Endothelial cell (in vitro differentiated cells): ENCODE measurements around the gene PYROXD2. TPM values are rescaled to one million over a fixed set of nuclear protein-coding genes. Genes with fewer than 3 reads are reported as not detected.

ENCODE experiments used
- DNase-seq: peaks from one replicate; pipeline ENCODE4 v3.0.0; 2021; ENCODE audit warnings: low spot score
- H3K27ac Mint-ChIP-seq: one replicate; pipeline ENCODE4 v1.8.0; 2021; ENCODE audit warnings: mixed read lengths, inconsistent platforms; ENCODE audit not compliant: unreplicated experiment
- H3K27me3 Mint-ChIP-seq: one replicate; pipeline ENCODE4 v1.8.0; 2021; ENCODE audit warnings: mild to moderate bottlenecking, moderate library complexity, mixed read lengths, inconsistent platforms; ENCODE audit not compliant: unreplicated experiment
- H3K36me3 Mint-ChIP-seq: one replicate; pipeline ENCODE4 v1.8.0; 2021; ENCODE audit warnings: mild to moderate bottlenecking, low read depth, mixed read lengths, inconsistent platforms; ENCODE audit not compliant: unreplicated experiment
- H3K4me1 Mint-ChIP-seq: one replicate; pipeline ENCODE4 v1.8.0; 2021; ENCODE audit warnings: mild to moderate bottlenecking, mixed read lengths, inconsistent platforms; ENCODE audit not compliant: unreplicated experiment
- H3K4me3 Mint-ChIP-seq: one replicate; pipeline ENCODE4 v1.8.0; 2021; ENCODE audit warnings: mild to moderate bottlenecking, mixed read lengths, inconsistent platforms; ENCODE audit not compliant: unreplicated experiment
- H3K9me3 Mint-ChIP-seq: one replicate; pipeline ENCODE4 v1.8.0; 2021; ENCODE audit warnings: mixed read lengths, inconsistent platforms; ENCODE audit not compliant: unreplicated experiment
- total RNA-seq: library from RNA; stranded (reverse); fragmentation: NEBNext Ultra II Directional; extraction: Animal tissue kit (Norgen Biotek cat#: 25700); gene quantifications from one replicate; pipeline ENCODE4 v1.2.1, GENCODE V29; 2021; ENCODE audit not compliant: unreplicated experiment
- TF ChIP-seq, protein P1 (sequence below): fragments of 200-600 bp; sonication (generic); IDR thresholded peaks from one replicate; pipeline ENCODE4 v1.5.0; 2021; ENCODE audit warnings: antibody characterized with exemption; ENCODE audit not compliant: unreplicated experiment

PYROXD2 gene
- total RNA-seq, 1 donor from 2014 or later, result 5.8 TPM

DNA sequence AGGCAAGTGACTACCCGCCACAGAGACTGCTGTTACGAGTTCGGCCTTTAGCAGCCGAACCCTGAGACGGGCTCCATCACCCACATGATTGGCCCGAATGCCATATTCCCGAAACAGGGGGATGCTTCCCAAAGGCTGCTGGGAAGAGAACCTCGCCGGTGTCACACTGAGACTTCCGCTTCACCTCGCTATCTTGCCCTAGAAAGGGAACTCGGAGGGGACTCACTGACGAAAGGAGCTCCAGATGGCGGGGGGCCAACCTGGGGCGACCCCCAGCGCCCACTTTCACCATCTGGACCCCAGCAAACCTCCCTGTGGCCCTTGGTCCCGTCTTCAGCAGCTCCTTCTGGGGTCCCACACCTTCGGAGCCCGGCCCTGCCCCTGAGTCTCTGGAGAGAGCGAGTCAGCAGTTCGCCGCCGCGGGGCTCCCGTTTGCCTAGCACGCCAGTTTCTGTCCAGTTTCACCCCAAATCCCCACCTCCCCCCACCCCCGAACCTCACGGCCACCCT is 31.2 kb upstream of the PYROXD2 start:
- Mint-ChIP-seq H3K4me3 (peak overlapping the region; percentile 83), H3K4me1 (peaks cover 5% of the 10 kb centered on the region), H3K27me3 (peaks cover 7% of the 10 kb centered on the region), H3K27ac (no peak overlapping the region), H3K36me3 (peaks cover 19% of the 10 kb centered on the region), H3K9me3 (no peaks in the 10 kb centered on the region)
- TF ChIP-seq, protein P1, sequence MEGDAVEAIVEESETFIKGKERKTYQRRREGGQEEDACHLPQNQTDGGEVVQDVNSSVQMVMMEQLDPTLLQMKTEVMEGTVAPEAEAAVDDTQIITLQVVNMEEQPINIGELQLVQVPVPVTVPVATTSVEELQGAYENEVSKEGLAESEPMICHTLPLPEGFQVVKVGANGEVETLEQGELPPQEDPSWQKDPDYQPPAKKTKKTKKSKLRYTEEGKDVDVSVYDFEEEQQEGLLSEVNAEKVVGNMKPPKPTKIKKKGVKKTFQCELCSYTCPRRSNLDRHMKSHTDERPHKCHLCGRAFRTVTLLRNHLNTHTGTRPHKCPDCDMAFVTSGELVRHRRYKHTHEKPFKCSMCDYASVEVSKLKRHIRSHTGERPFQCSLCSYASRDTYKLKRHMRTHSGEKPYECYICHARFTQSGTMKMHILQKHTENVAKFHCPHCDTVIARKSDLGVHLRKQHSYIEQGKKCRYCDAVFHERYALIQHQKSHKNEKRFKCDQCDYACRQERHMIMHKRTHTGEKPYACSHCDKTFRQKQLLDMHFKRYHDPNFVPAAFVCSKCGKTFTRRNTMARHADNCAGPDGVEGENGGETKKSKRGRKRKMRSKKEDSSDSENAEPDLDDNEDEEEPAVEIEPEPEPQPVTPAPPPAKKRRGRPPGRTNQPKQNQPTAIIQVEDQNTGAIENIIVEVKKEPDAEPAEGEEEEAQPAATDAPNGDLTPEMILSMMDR, result no peak
- peak; percentile 41 for DNase-seq

DNA sequence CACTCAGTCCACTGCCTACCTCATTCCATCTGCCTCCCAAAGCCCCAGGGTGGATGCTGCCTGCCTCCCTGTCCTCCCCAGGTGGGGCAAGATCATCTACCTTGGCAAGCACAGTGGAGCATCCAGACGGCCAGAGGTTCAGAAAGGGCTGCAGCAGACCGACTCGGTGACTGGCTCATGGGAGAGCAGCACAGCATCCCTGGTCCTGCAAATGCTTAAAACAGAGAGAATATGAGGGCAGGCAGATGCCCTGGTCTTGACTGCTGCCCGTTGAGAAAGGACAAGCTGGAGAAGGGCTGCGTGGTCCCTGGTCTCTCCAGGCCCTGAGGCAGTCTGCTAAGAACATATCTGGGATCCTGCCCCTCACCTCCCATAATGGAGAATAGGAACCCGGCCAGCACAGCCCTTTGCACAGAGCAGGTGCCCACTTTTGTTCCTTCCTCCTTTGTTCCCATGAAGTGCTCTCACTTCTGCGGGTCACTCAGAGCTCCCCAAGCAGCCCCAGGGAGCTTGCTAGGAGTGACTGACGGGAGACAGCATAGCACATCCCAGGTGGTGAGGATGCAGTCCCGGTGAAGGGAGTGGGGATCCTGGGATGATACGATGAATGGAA is 30.3 kb upstream of the PYROXD2 start:
- Mint-ChIP-seq H3K4me1 (peaks cover 5% of the 10 kb centered on the region), H3K4me3 (peak overlapping the region; percentile 83), H3K27me3 (peaks cover 7% of the 10 kb centered on the region), H3K9me3 (no peaks in the 10 kb centered on the region), H3K27ac (no peak overlapping the region), H3K36me3 (peaks cover 22% of the 10 kb centered on the region)
- no peak for DNase-seq
- TF ChIP-seq, protein P1, result no peak

DNA sequence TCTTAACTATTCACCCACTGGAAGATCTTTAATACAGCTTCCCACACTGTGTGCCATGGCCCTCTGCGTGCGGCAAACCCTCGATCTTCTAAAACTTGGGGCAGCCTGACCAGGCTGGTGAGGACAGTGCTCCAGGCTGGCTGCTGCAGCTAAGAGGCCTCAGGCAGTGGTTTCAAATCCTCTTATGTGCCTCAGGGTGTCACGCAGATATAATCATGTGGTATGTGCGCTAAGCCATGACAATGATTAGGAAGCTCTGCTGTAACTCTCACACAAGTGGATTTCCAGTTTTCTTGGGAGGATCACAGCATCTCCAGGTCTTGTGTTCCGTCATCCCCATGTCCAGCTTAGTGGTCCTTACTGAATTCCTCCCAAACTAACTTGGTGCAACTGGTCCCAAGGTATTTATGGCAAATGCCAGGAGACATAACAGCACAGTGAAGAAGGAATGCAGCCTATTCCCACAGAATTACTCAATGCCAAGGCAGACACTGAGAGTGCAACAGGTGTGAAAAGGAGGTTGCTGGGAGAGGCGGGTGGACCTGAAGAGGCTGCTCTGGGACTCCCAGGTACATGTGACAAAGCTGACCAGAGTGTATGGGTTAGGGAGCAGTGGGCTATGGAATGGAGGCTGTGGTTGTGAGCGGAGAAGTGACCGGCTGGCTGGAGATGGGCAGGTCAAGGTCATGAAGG is 29.5 kb upstream of the PYROXD2 start:
- TF ChIP-seq, protein P1, result no peak
- peaks cover 28% of the 10 kb centered on the region for H3K36me3 Mint-ChIP-seq
- peaks cover 7% of the 10 kb centered on the region for H3K27me3 Mint-ChIP-seq
- H3K9me3 Mint-ChIP-seq, result no peaks in the 10 kb centered on the region
- no peak overlapping the region for H3K27ac Mint-ChIP-seq
- H3K4me3 Mint-ChIP-seq, result peak overlapping the region; percentile 72
- H3K4me1 Mint-ChIP-seq, result peaks cover 5% of the 10 kb centered on the region
- no peak for DNase-seq

DNA sequence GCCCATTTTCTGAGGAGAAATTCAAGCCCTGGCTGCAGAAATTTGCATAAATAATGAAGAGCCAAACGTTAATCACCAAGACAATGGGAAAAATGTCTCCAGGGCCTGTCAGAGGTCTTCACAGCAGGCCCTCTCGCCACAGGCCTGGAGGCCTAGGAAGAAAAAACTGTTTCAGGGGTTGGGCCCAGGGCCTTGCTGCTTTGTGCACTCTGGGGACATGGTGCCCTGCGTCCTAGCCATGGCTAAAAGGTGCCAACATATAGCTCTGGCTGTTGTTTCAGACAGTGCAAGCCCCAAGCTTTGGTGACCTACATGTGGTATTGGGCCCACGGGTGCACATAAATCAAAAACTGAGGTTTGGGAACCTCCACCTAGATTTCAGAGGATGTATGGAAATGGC is 23.7 kb upstream of the PYROXD2 start:
- no peak overlapping the region for H3K27ac Mint-ChIP-seq
- H3K27me3 Mint-ChIP-seq, result peaks cover 2% of the 10 kb centered on the region
- peaks cover 51% of the 10 kb centered on the region for H3K36me3 Mint-ChIP-seq
- no peaks in the 10 kb centered on the region for H3K9me3 Mint-ChIP-seq
- no peak overlapping the region for H3K4me3 Mint-ChIP-seq
- peaks cover 5% of the 10 kb centered on the region for H3K4me1 Mint-ChIP-seq
- no peak for DNase-seq
- TF ChIP-seq, protein P1, result no peak

DNA sequence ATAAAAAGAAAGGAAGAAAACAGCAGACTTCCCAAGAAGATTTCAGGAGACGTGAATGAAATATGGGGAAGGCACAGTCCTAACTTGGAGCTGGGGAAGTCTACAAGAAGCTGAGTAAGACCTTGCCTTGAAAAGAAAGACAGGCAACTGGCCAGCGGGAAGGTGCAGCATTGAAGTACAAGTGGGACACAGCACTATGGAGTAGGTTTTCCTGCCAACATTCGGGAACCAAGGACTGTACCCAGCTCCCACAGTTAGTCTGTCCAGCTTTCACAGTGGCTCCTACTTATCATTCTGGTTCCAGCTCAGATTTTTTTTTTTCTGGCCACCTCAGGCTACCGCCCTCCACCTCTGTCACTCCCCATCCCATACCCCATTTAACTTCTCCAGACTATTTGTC is 21.7 kb upstream of the PYROXD2 start:
- H3K27ac Mint-ChIP-seq, result no peak overlapping the region
- no peak overlapping the region for H3K4me3 Mint-ChIP-seq
- H3K4me1 Mint-ChIP-seq, result peaks cover 5% of the 10 kb centered on the region
- TF ChIP-seq, protein P1, result no peak
- no peak for DNase-seq
- peaks cover 2% of the 10 kb centered on the region for H3K27me3 Mint-ChIP-seq
- peaks cover 4% of the 10 kb centered on the region for H3K9me3 Mint-ChIP-seq
- H3K36me3 Mint-ChIP-seq, result peaks cover 60% of the 10 kb centered on the region
